B cell (primary cell): Measurements from ENCODE around the gene HOTAIR. TPM values are rescaled to one million over a fixed set of nuclear protein-coding genes. Genes with fewer than 3 reads are reported as not detected.
A peak's percentile ranks its signal among the peaks of the same experiment; 100 is the strongest.

Experiments
- ATAC-seq: fragments of 200-7000 bp; cut with Tn5 transposase; one replicate; pipeline ENCODE4 v1.10.0; 2021; ENCODE audit warnings: low read depth, mild to moderate bottlenecking, moderate number of reproducible peaks, moderate library complexity
- CTCF ChIA-PET: fragments of 350-600 bp; sonication (Branson Sonifier 250); formaldehyde crosslinking; loops from one replicate; lab custom pipeline; 2021; ENCODE audit warnings: antibody characterized with exemption, inconsistent platforms; lab: Charles Lee
- POLR2A ChIA-PET: fragments of 350-600 bp; sonication (Branson Sonifier 250); formaldehyde crosslinking; loops from one replicate; lab custom pipeline; 2021; ENCODE audit warnings: antibody characterized with exemption; lab: Charles Lee
- DNase-seq: peaks from one replicate; pipeline ENCODE4 v3.0.0; 2013
- H2AFZ ChIP-seq: 2 replicates; pipeline ENCODE4 v1.6.1; 2012; ENCODE audit warnings: mild to moderate bottlenecking, low read depth, low read length; ENCODE audit not compliant: insufficient read depth, poor library complexity, severe bottlenecking
- H3K27ac ChIP-seq, 2 donors: 1 replicate in 1 of 2; 2 replicates in 1 of 2; pipeline ENCODE4 v1.5.1; 2012 to 2013; ENCODE audit warnings: low read length in 2 of 2, mild to moderate bottlenecking in 2 of 2, moderate library complexity in 1 of 2
- H3K27me3 ChIP-seq, 4 experiments: fragments of 200-600 bp in 1 of 4; sonication (generic) in 1 of 4; replicated peaks in 1 of 4; 1 replicate in 2 of 4; 2 replicates in 2 of 4; pipeline versions ENCODE4 v1.6.1 to v1.7.0; 2013 to 2016; ENCODE audit warnings: low read length in 3 of 4, mild to moderate bottlenecking in 2 of 4, mixed read lengths in 1 of 4, moderate library complexity in 1 of 4; ENCODE audit not compliant: insufficient read depth in 4 of 4, control insufficient read depth in 3 of 4; ENCODE audit errors: control extremely low read depth in 1 of 4
- H3K36me3 ChIP-seq, 2 experiments: replicated peaks in 1 of 2; 1 replicate in 1 of 2; 2 replicates in 1 of 2; pipeline versions ENCODE4 v1.6.1 to v1.7.1; 2013; ENCODE audit warnings: low read length in 1 of 2; ENCODE audit not compliant: insufficient read depth in 2 of 2, control insufficient read depth in 1 of 2; ENCODE audit errors: control extremely low read depth in 1 of 2, extremely low read depth in 1 of 2
- H3K4me1 ChIP-seq, 2 donors: fragments of 200-600 bp in 1 of 2; sonication (generic) in 1 of 2; 1 replicate in 1 of 2; 2 replicates in 1 of 2; pipeline versions ENCODE4 v1.5.1 to v1.6.1; 2013 to 2017; ENCODE audit warnings: low read length in 2 of 2; ENCODE audit not compliant: control insufficient read depth in 2 of 2, insufficient read depth in 2 of 2
- H3K4me2 ChIP-seq: replicated peaks from 2 replicates; pipeline ENCODE3; 2012; ENCODE audit warnings: mild to moderate bottlenecking, low read depth, low read length; ENCODE audit not compliant: poor library complexity, severe bottlenecking
- H3K4me3 ChIP-seq, 5 experiments: fragments of 200-600 bp in 1 of 5; sonication (generic) in 1 of 5; 1 replicate in 3 of 5; 2 replicates in 2 of 5; pipeline versions ENCODE4 v1.5.1 to v1.7.0; 2011 to 2016; ENCODE audit warnings: low read length in 4 of 5, mild to moderate bottlenecking in 4 of 5, low read depth in 2 of 5, control low read depth in 1 of 5, moderate library complexity in 1 of 5; ENCODE audit not compliant: insufficient read depth in 1 of 5; ENCODE audit errors: control extremely low read depth in 1 of 5, extremely low read depth in 1 of 5
- H3K79me2 ChIP-seq: fragments of 200-600 bp; sonication (generic); one replicate; pipeline ENCODE4 v1.6.0; 2016; ENCODE audit warnings: low read length; ENCODE audit not compliant: control insufficient read depth, insufficient read depth
- H3K9ac ChIP-seq: fragments of 200-600 bp; sonication (generic); 2 replicates; pipeline ENCODE4 v1.6.1; 2017; ENCODE audit warnings: mild to moderate bottlenecking, low read length, moderate library complexity
- H3K9me3 ChIP-seq, 3 donors: one replicate each; pipeline versions ENCODE4 v1.6.1 to v1.7.1; 2013; ENCODE audit warnings: low read length in 2 of 3; ENCODE audit not compliant: control insufficient read depth in 2 of 3, insufficient read depth in 1 of 3; ENCODE audit errors: control extremely low read depth in 1 of 3
- H4K20me1 ChIP-seq: 2 replicates; pipeline ENCODE4 v1.6.0; 2012; ENCODE audit warnings: mild to moderate bottlenecking, low read length; ENCODE audit not compliant: insufficient read depth, control insufficient read depth, poor library complexity, severe bottlenecking
- H3K27ac Mint-ChIP-seq: one replicate; pipeline ENCODE4 v1.8.0; 2021; ENCODE audit warnings: mixed read lengths
- H3K27me3 Mint-ChIP-seq: one replicate; pipeline ENCODE4 v1.8.0; 2021; ENCODE audit warnings: mixed read lengths
- H3K4me1 Mint-ChIP-seq: one replicate; pipeline ENCODE4 v1.8.0; 2021; ENCODE audit warnings: mixed read lengths
- H3K4me3 Mint-ChIP-seq: one replicate; pipeline ENCODE4 v1.8.0; 2021; ENCODE audit warnings: mixed read lengths
- H3K9me3 Mint-ChIP-seq: one replicate; pipeline ENCODE4 v1.8.0; 2022; ENCODE audit warnings: mixed read lengths; ENCODE audit not compliant: insufficient read depth
- CTCF ChIP-seq: fragments of 200-600 bp; IDR thresholded peaks from one replicate; pipeline ENCODE4 v1.8.0; 2022; ENCODE audit warnings: antibody characterized with exemption, mild to moderate bottlenecking
- EZH2 ChIP-seq: IDR thresholded peaks from 2 replicates; pipeline ENCODE4 v1.6.1; 2012; ENCODE audit warnings: borderline replicate concordance, low read depth, mild to moderate bottlenecking, moderate library complexity, low read length; ENCODE audit not compliant: insufficient read depth, poor library complexity, severe bottlenecking
- WGBS: methylation state at CpG from one replicate; pipeline ENCODE4 v1.1.5; 2013; ENCODE audit warnings: missing lambda C conversion rate; ENCODE audit not compliant: insufficient coverage; 5-methylcytosine and 5-hydroxymethylcytosine counted together
- intact Hi-C: fragments of 100-400 bp; cut with micrococcal nuclease; formaldehyde crosslinking; loops from one replicate; pipeline ENCODE4 v1.10.0; 2022
- polyA plus RNA-seq: library from polyadenylated mRNA; depleted of rRNA; stranded (reverse); fragments of >200 nt; gene quantifications from 2 replicates; pipeline ENCODE4 v1.2.3, GENCODE V29; 2012
- total RNA-seq, 2 donors: library from RNA; stranded (reverse); fragments of 120-200 nt in 1 of 2; gene quantifications; 1 replicate in 1 of 2; 2 replicates in 1 of 2; pipeline versions ENCODE4 v1.2.3 to v1.2.4, GENCODE V29; 2013 to 2022

HOTAIR gene
- total and polyA plus RNA-seq, 2 donors (not counting 1 experiment from before 2014, with no cell fraction given) = not detected

DNA sequence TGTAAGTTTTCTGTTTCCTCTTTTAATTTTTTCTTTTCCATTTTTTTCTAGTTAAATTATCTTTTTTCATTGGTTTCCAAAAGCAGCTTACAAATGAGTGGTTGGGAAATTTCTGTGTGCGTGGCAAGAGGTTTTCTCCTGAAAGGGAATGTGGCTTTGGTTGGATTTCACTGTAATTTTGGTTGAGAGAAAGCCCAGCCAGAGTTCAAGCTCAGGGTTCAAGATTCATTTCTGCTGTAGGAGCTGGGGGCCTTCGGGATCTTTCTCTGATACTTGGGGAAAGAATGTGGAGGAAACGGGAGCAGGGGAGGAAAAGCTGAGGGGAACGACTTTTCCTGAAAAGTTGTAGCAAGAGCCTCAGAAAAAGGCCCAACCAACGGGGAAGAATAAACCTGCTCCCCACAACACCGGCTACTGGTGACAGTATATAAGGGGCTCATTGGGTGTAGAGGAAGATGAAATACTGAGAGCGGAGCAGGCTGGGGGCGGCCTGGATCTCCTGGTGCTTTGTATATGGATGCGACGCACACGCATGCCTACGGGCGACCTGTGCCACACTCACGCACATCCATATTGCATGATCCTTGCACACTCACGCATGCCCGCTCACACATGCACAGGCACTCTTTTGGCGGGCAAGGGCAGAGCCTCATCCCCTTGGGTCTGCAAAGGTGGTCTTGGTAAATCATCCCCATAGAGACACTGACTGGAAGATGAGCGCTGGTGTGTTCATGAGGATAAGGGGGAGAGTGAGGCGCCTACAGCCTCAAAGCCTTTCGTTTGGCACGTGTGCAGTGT lies 12.1 kb upstream of the HOTAIR start:
- peaks cover 0 to 71% (median 12%) of the 10 kb centered on the region in 3 donors for H3K9me3 ChIP-seq
- Mint-ChIP-seq H3K9me3 (no peaks in the 10 kb centered on the region), H3K27ac (peak overlapping the region; percentile 41), H3K27me3 (peaks cover 88% of the 10 kb centered on the region), H3K4me1 (peaks cover 29% of the 10 kb centered on the region), H3K4me3 (peak overlapping the region; percentile 29)
- WGBS = 36% methylated on average over 12 of the region's 21 CpGs
- H3K4me1 ChIP-seq = peaks cover 30 to 48% of the 10 kb centered on the region in 2 donors
- ChIA-PET POLR2A (no interaction called here), CTCF (interaction anchor here (0.8 to 1.4 kb wide), 4 partner anchors 45 to 633 kb away, joined by 3 to 6 read pairs (median 4); partner anchors contain the start of gene HOXC5)
- no peaks in the 10 kb centered on the region for H3K36me3 ChIP-seq
- H3K27me3 ChIP-seq = peaks cover 0 to 98% (median 92%) of the 10 kb centered on the region in 4 experiments
- no peak overlapping the region for H3K9ac ChIP-seq
- H3K4me3 ChIP-seq = no peak overlapping the region
- H4K20me1 ChIP-seq = no peaks in the 10 kb centered on the region
- no peaks in the 10 kb centered on the region for H3K79me2 ChIP-seq
- TF ChIP-seq EZH2 (no peak), CTCF (no peak)
- no peak overlapping the region for H2AFZ ChIP-seq
- intact Hi-C loops = loop anchor here (5.0 kb wide), 1 partner anchor 45 kb away; no protein-coding TSS in a partner anchor
- no peak for ATAC-seq
- DNase-seq = no peak
- H3K4me2 ChIP-seq = no peak overlapping the region
- no peak overlapping the region for H3K27ac ChIP-seq
